Activated CD4-positive, alpha-beta T cell treated with anti-CD3 and anti-CD28 coated beads, Interleukin-2, amount 50 U/mL, for 4 hours (primary cell): Measurements from ENCODE around the gene NPC1L1.
"Not testable (repeated sequence)": the region's sequence is repeated elsewhere in the genome, so short reads cannot be mapped to it uniquely, and the experiment has no call there.

Experiments
- DNase-seq, 2 experiments: peaks; one replicate each; pipeline ENCODE4 v3.0.0-alpha.2; 2020

The NPC1L1 gene

DNA sequence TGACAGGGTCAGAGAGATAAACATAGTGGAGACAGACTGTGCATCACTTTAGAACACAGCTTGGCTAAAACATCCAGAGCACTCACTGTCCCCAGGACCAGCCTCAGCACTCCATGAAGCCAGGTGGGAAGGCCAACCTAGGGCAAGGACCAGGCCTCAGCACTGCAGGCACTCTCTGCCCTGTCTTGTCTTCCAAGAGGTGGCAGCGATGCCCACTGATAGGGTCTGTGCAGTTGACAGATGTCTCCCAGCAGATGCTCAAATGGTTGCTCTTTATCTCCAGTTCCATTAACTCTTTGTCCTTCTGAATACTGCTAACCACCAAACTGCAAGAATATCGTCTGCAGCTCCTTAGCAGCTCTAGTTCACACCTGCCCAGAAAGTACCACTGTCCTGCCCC, 23.5 kb upstream of the NPC1L1 start:
- no peak for DNase-seq

DNA sequence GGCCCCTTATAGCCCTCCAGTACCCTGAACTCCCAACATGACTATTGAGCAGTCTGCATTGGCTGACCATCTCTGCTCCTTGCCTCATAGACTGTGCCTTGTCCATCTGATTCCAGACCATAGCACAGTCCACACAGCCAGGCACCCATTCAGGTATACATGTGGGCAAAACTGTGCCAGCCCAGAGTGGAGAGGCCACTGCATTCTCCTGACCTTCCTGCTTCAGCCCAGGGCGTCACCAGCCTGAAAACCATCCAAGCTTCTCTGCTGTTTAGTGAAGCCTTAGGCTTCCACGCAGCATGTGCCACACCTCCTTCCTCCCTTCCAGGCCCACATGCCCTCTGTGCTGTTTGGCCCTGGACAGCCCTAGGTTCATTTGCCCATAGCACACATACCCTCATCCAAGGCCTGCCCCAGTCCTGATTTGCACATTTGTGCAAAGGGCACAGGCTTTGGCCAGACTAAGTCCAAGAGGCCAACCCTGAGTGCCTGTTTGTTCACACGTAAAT, 22.1 kb upstream of the NPC1L1 start:
- DNase-seq, result no peak

DNA sequence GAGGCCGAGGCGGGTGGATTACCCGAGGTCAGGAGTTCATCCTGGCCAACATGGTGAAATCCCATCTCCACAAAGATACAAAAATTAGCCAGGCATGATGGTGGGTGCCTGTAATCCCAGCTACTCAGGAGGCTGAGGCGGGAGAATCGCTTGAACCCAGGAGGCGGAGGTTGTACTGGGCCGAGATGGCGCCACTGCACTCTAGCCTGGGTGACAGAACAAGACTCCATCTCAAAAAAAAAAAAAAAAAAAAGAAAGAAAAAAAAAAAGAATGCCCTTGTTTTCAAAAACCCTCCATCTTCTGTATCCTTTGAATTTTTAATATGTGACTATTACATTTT, 21.5 kb upstream of the NPC1L1 start:
- DNase-seq, result not testable (repeated sequence)

GRCh38 chr7:44561962-44562621, 21.0 kb upstream of the NPC1L1 start:
- no peak for DNase-seq

DNA sequence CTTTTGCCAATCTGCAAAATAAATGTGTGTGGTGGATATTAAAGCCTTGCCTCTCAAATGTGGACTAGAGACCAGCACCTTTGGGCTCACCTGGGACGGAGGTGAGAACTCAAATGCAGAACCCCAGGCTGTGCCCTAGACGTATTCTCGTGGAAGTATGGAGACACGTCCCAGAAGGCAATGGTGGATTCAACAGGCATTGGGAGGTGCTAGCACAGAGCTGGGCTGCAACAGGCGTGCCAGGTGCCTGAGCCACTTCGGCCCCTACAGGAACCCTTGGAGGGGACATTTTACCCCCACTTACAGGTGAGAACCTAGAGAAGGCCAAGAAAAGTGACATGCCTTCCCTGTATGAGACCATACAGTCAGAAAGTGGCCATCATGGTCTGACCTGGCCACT, 20.4 kb upstream of the NPC1L1 start:
- DNase-seq, result no peak

- DNase-seq, result no peak
Observed at GRCh38 chr7:44559485-44559884, 18.4 kb upstream of the NPC1L1 start.

GRCh38 chr7:44557485-44557884, 16.4 kb upstream of the NPC1L1 start:
- no peak for DNase-seq

DNA sequence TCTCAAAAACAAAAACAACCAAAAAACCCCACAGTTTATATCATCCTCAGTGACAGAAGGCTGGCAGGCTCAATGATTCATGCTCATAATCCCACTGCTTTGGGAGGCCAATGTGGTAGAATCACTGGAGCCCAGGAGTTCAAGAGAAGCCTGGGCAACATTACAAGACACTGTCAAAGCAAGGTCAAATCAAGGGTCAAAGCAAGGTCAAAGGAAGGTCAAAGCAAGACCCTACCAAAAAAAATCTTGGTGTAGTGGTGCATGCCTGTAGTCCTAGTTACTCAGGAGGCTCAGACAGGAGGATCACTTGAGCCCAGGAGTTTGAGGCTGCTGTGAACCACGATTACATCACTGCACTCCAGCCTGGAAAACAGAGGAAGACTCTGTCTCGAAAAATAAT, 14.2 kb upstream of the NPC1L1 start:
- no peak for DNase-seq

- DNase-seq, result not testable (repeated sequence)
Observed at GRCh38 chr7:44552473-44553005, 11.4 kb upstream of the NPC1L1 start.

GRCh38 chr7:44549457-44549856, 8.3 kb upstream of the NPC1L1 start:
- DNase-seq, result no peak

GRCh38 chr7:44548893-44549292, 7.8 kb upstream of the NPC1L1 start:
- no peak for DNase-seq

- no peak for DNase-seq
Observed at GRCh38 chr7:44547536-44548231, 6.6 kb upstream of the NPC1L1 start.

DNA sequence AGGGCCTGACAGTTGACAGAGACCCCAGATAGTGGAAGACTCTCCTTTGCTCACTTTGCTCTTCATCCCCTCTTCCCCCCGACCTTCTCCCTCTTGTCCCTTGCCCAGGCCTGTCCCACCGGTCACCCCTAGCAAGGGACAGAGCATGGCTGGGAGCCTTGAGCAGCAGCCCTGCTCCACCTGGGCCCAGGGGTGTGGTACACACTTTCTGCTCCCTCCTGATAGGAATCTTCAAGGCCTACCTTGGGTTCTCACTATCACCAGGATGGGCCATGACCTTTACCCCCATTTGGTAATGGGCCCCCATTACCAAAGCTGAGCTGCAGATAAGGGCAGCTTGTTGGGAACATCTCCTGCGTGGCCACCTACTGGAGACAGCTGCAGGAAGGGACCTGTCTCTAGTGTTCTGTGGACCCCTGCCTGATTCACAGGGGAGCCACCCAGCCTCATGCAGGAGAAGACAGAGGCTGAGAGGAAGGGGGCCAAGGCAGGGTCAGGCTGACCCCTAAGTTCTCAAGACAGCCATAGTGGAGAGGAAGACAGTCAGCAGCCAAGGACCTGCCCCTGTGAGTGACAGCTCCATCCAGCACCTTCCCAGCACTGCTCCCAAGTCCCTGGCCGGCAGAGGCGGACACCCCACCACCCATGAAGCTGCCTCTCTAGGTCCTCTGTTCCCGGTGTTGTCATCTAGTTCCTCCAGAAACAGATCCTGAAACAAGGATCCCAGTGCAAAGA, 913 bp upstream of the NPC1L1 start:
- DNase-seq, result no peak

- DNase-seq, result no peak
Observed at GRCh38 chr7:44540592-44541027, 520 bp downstream of the NPC1L1 start.

DNA sequence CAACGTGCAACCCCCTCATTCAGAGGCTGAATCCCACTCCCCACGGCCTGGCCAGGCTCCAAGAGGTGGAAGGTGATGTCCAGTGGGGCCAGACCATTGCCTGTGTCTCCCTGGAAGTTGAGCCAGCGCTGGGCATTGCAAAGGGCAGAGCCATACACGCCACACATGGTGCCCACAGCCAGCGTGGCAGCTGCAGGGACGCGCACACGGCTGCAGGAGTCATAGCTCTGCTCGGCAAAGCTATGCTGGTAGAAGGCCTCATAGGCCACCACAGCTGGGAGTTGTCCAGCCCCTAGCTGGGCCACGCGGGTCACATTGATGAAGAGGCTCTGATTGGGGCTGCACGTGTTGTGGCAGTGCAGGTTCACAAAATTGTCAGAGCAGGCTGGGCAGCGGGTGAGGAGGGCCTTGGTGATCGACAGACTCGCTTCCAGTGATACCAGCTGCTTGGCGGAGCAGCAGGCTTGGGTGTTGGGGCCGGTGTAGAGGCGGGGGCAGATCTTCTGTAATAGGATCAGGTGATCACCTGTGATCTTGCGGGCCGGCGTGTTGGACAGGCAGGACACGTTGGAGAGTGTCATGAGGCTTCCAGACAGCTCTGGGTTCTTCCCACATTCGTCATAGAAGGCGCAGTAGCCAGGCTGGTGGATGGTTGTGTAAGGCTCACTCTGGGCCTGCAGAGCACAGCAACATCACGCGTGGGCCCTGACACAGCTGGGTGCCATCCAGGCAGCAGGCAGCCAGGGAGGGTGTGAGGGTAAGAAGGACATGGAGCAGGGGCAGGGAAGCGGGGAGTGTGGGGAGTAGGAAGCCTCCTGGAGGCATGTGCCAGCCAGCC, 1.2 kb downstream of the NPC1L1 start:
- no peak for DNase-seq

GRCh38 chr7:44538798-44539668, 2.1 kb downstream of the NPC1L1 start:
- no peak for DNase-seq

DNA sequence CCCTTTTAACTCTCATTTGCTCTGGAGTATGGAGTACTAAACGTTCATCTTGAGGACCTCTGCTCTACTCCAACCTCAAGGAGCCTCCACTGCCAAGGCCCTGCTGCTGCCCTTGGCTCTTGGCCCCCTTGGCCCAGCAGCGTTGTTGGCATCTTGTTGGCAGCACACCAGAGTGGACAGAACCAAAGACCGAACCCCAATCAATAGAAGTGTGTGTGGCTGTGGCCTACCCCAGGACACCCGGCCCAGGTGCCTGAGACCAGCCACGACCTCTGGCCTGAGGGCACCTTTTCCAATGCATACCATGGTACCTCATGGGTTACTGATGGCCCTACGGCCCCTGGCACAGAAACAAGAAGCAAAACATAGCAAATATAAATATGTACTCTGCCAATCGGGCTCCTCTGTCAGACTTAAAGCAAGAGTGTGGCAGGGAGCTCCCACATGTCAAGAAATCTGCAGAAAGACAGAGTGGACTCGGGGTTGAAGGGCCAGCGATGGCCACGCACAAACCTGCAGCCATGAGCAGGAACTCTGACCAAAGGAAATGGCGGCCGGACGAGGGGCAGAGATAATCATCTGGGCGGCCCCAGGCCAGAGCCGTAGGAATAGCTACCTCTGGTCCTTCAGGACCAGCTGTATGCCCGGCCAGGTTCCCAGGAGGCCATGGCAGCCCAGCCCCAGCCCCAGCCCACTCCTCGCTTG, 2.9 kb downstream of the NPC1L1 start:
- DNase-seq, result no peak

GRCh38 chr7:44537442-44537841, 3.7 kb downstream of the NPC1L1 start:
- DNase-seq, result no peak

DNA sequence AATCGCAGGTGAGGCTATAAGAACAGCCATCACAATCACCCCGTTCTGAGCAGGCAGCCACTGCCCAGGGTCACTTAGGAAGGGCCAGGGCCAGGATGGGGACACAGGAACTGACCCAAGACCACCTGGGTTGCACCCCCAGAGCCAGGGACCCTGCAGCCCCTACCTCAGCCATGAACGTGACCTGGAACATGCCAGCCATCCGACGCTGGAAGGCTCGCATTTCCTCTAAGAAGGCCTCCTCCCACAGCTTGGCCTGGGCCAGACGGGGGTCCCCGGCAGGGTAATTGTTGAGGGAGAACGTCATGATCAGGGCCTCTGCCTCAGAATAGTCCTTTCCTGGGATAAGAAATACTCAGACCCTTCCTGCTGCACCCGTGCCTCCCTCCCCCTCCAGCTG, 5.0 kb downstream of the NPC1L1 start:
- DNase-seq, result no peak

DNA sequence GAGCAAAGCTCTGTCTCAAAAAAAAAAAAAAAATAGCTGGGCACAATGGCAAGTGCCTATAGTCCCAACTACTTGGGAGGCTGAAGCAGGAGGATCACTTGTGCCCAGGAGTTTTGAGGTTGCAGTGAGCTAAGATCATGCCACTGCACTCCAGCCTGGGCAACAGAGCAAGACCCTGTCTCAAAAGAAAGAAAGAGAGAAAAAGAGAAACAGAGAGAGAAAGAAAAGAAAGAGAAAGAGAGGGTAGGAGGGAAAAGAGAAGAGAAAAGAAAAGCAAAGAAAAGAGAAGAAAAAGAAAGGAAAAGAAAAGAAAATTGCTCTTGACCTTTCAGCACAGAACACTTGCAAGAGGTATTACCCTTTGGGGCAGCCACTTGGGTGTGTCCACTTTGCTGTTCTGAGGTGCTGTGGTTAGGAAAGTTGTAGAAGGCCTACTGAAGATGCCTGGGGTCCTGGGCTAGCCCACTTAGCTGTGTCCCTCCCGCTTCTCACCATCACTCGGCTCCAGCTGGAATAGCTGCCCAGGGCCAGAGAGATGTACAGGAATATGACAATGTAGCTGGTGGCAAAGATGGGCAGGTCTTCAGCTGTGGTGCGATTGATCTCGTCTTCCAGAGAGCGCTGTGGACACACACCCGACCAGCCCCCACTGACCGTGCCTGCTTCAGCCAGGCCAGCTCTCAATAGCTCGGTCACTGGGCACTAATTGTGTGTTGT, 5.6 kb downstream of the NPC1L1 start:
- no peak for DNase-seq
